Peyer's patch (tissue), 4 donors: ENCODE measurements around the gene OR11H1.
"Not testable (repeated sequence)": the region's sequence is repeated elsewhere in the genome, so short reads cannot be mapped to it uniquely, and the experiment has no call there.

Source experiments
- POLR2A ChIP-seq, 2 donors: fragments of 450-650 bp; IDR thresholded peaks; one replicate each; pipeline ENCODE4 v1.5.1; 2017; ENCODE audit warnings: antibody characterized with exemption in 2 of 2, mild to moderate bottlenecking in 2 of 2, moderate library complexity in 2 of 2
- TF ChIP-seq, protein P1 (sequence below), 6 experiments: fragments of 450-650 bp in 4 of 6; fragments of 200-600 bp in 2 of 6; sonication (generic) in 1 of 6; IDR thresholded peaks; one replicate each; pipeline ENCODE4 v1.5.1; 2017 to 2019; ENCODE audit warnings: antibody characterized with exemption in 6 of 6, mild to moderate bottlenecking in 3 of 6, moderate library complexity in 1 of 6

- TF ChIP-seq, protein P1, sequence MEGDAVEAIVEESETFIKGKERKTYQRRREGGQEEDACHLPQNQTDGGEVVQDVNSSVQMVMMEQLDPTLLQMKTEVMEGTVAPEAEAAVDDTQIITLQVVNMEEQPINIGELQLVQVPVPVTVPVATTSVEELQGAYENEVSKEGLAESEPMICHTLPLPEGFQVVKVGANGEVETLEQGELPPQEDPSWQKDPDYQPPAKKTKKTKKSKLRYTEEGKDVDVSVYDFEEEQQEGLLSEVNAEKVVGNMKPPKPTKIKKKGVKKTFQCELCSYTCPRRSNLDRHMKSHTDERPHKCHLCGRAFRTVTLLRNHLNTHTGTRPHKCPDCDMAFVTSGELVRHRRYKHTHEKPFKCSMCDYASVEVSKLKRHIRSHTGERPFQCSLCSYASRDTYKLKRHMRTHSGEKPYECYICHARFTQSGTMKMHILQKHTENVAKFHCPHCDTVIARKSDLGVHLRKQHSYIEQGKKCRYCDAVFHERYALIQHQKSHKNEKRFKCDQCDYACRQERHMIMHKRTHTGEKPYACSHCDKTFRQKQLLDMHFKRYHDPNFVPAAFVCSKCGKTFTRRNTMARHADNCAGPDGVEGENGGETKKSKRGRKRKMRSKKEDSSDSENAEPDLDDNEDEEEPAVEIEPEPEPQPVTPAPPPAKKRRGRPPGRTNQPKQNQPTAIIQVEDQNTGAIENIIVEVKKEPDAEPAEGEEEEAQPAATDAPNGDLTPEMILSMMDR (IDR thresholded peaks at IDR 0.05): not testable (repeated sequence)
- not testable (repeated sequence) for TF ChIP-seq POLR2A (IDR thresholded peaks at IDR 0.05)
Measured at GRCh38 chr22:15509967-15510366, 18.0 kb upstream of the OR11H1 start.
